ENCODE measurements around the gene FSIP1.

Gene FSIP1

DNA sequence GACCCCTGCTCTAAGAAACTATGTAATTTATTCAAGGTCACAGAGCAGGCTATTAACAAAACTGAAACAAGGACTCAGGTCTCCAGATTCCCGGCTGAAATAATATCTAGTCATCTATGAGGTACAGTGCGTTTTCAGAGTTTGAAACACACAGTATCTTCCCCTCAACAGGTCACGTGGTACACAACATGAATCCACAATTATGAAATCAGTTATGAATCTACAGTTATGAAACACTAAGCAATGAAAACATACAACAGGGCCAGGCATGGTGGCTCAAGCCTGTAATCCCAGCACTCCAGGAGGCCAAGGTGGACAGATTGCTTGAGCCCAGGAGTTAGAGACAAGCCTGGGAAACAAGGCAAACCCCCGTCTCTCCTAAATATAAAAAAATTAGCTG lies 72.7 kb downstream of the FSIP1 start:
- no peak for DNase-seq
- Histone ChIP-seq H3K4me1 (ENCODE audit: control insufficient read depth, insufficient read depth, low read length, poor library complexity, severe bottlenecking) (no peaks in the 10 kb centered on the region), H3K36me3 (ENCODE audit: control insufficient read depth, insufficient read depth, low read length) (no peaks in the 10 kb centered on the region), H3K4me3 (ENCODE audit: insufficient read depth, low read depth, low read length, poor library complexity, severe bottlenecking) (no peak overlapping the region), H3K9me3 (ENCODE audit: control insufficient read depth, low read length) (no peaks in the 10 kb centered on the region), H3K27ac (ENCODE audit: insufficient read depth, low read length, poor library complexity, severe bottlenecking) (no peak overlapping the region), H3K27me3 (replicated peaks; ENCODE audit: control insufficient read depth, insufficient read depth, low read length, poor library complexity, severe bottlenecking) (no peaks in the 10 kb centered on the region)

DNA sequence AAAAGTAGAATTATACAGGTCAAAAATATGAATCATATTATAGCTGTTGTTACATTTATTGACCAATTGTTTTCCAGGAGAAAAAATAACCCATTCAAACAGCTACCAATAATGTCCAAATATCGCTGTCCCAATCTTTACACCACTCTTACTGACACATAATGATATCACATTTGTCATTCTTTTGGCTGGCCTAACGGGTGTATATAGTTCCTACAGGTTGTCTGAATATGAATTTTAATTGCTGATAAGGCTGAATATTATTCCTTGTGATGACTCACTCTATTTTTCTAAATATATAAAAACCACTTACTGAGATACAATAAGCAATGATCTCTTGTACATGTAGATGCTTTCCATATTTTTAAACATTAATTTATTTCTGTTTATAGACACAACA lies 76.4 kb downstream of the FSIP1 start:
- H3K36me3 ChIP-seq (ENCODE audit: control insufficient read depth, insufficient read depth, low read length), result no peaks in the 10 kb centered on the region
- no peaks in the 10 kb centered on the region for H3K4me1 ChIP-seq (ENCODE audit: control insufficient read depth, insufficient read depth, low read length, poor library complexity, severe bottlenecking)
- no peaks in the 10 kb centered on the region for H3K9me3 ChIP-seq (ENCODE audit: control insufficient read depth, low read length)
- H3K27me3 ChIP-seq (replicated peaks; ENCODE audit: control insufficient read depth, insufficient read depth, low read length, poor library complexity, severe bottlenecking), result no peaks in the 10 kb centered on the region
- H3K4me3 ChIP-seq (ENCODE audit: insufficient read depth, low read depth, low read length, poor library complexity, severe bottlenecking), result no peak overlapping the region
- no peak for DNase-seq
- no peak overlapping the region for H3K27ac ChIP-seq (ENCODE audit: insufficient read depth, low read length, poor library complexity, severe bottlenecking)

DNA sequence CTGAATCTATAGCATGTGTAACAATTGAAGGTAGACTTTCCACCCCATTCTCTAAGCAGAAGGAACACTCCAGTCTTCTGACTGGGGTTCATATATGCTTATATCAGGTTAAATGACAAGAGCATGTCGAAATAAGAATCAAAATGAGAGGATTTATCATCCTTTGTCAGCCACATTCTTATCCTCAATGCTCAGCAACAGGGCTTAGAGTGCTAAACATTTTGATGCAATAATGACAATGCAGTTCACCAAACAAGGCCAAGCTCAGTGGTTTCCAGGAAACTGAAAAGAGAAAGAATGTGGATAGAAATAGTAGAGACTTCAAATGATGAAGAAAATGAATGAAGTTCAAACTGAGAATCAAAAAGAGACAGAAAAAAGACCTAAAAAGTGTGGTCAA lies 78.0 kb downstream of the FSIP1 start:
- no peaks in the 10 kb centered on the region for H3K36me3 ChIP-seq (ENCODE audit: control insufficient read depth, insufficient read depth, low read length)

DNA sequence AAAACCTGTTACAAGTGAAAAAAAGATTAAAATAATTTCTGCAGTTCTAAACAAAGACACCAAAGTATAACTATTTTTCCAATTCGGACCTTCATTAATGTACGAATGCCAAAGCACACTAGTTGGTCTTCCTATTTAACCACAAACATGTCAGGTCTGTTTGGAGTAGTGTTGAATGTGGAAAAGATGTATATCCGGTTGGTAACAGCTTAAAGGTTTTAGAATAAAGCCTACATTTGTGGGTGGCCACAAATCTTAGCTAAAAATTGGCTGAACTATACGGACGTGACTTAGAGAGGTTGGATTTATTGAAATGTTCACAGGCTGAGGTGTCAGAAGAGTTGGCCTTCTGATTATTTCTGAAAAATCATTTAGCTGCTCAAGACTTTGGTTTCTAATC lies 78.4 kb downstream of the FSIP1 start:
- Histone ChIP-seq H3K9me3 (ENCODE audit: control insufficient read depth, low read length) (no peaks in the 10 kb centered on the region), H3K4me3 (ENCODE audit: insufficient read depth, low read depth, low read length, poor library complexity, severe bottlenecking) (no peak overlapping the region), H3K4me1 (ENCODE audit: control insufficient read depth, insufficient read depth, low read length, poor library complexity, severe bottlenecking) (no peaks in the 10 kb centered on the region), H3K36me3 (ENCODE audit: control insufficient read depth, insufficient read depth, low read length) (no peaks in the 10 kb centered on the region), H3K27me3 (replicated peaks; ENCODE audit: control insufficient read depth, insufficient read depth, low read length, poor library complexity, severe bottlenecking) (no peaks in the 10 kb centered on the region), H3K27ac (ENCODE audit: insufficient read depth, low read length, poor library complexity, severe bottlenecking) (no peak overlapping the region)
- DNase-seq, result no peak

More for the DNA sequence above, 78.0 kb downstream of the FSIP1 start:
- H3K4me1 ChIP-seq (ENCODE audit: control insufficient read depth, insufficient read depth, low read length, poor library complexity, severe bottlenecking), result no peaks in the 10 kb centered on the region
- no peaks in the 10 kb centered on the region for H3K27me3 ChIP-seq (replicated peaks; ENCODE audit: control insufficient read depth, insufficient read depth, low read length, poor library complexity, severe bottlenecking)
- no peak for DNase-seq
- no peak overlapping the region for H3K4me3 ChIP-seq (ENCODE audit: insufficient read depth, low read depth, low read length, poor library complexity, severe bottlenecking)
- H3K27ac ChIP-seq (ENCODE audit: insufficient read depth, low read length, poor library complexity, severe bottlenecking), result no peak overlapping the region
- no peaks in the 10 kb centered on the region for H3K9me3 ChIP-seq (ENCODE audit: control insufficient read depth, low read length)

DNA sequence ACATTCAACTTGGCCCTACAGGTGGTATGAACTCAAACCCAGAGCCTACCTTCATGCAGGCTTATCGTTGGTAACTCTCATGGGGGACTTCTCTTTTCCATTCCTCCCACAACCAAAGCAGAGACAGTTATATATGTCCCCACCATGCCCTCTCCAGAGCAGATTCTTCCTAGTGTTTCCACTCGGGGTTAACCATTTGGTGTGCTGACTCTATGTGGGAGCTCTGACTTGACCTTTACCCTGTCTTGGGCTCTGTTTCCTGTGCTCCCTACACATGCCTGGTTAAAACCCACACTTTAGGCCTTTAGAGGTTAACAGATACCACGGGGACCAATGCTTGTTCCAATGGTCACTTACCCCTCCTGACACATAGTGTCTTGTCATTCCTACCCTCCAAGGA lies 80.7 kb downstream of the FSIP1 start:
- Histone ChIP-seq H3K4me1 (ENCODE audit: control insufficient read depth, insufficient read depth, low read length, poor library complexity, severe bottlenecking) (no peaks in the 10 kb centered on the region), H3K27me3 (replicated peaks; ENCODE audit: control insufficient read depth, insufficient read depth, low read length, poor library complexity, severe bottlenecking) (no peaks in the 10 kb centered on the region), H3K4me3 (ENCODE audit: insufficient read depth, low read depth, low read length, poor library complexity, severe bottlenecking) (no peak overlapping the region), H3K27ac (ENCODE audit: insufficient read depth, low read length, poor library complexity, severe bottlenecking) (no peak overlapping the region), H3K36me3 (ENCODE audit: control insufficient read depth, insufficient read depth, low read length) (no peaks in the 10 kb centered on the region), H3K9me3 (ENCODE audit: control insufficient read depth, low read length) (no peaks in the 10 kb centered on the region)
- DNase-seq, result no peak

DNA sequence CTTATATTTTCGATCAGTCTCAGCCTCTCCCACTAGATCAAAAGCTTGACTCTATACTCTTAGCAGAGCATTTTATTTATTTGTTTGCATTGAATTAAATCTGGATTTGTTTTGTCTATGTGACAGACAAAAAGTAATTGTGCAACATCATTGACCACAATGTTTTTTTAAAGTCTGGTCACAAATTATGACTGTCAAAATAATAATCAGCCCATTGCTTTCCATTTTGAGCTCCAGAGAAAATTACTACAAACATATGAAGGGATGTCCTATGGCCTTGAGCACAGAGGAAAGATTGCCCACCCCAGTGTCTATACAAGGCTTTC lies 82.3 kb downstream of the FSIP1 start:
- Histone ChIP-seq H3K4me1 (ENCODE audit: control insufficient read depth, insufficient read depth, low read length, poor library complexity, severe bottlenecking) (no peaks in the 10 kb centered on the region), H3K4me3 (ENCODE audit: insufficient read depth, low read depth, low read length, poor library complexity, severe bottlenecking) (no peak overlapping the region), H3K27me3 (replicated peaks; ENCODE audit: control insufficient read depth, insufficient read depth, low read length, poor library complexity, severe bottlenecking) (no peaks in the 10 kb centered on the region), H3K36me3 (ENCODE audit: control insufficient read depth, insufficient read depth, low read length) (no peaks in the 10 kb centered on the region), H3K9me3 (ENCODE audit: control insufficient read depth, low read length) (no peaks in the 10 kb centered on the region), H3K27ac (ENCODE audit: insufficient read depth, low read length, poor library complexity, severe bottlenecking) (no peak overlapping the region)
- DNase-seq, result no peak

DNA sequence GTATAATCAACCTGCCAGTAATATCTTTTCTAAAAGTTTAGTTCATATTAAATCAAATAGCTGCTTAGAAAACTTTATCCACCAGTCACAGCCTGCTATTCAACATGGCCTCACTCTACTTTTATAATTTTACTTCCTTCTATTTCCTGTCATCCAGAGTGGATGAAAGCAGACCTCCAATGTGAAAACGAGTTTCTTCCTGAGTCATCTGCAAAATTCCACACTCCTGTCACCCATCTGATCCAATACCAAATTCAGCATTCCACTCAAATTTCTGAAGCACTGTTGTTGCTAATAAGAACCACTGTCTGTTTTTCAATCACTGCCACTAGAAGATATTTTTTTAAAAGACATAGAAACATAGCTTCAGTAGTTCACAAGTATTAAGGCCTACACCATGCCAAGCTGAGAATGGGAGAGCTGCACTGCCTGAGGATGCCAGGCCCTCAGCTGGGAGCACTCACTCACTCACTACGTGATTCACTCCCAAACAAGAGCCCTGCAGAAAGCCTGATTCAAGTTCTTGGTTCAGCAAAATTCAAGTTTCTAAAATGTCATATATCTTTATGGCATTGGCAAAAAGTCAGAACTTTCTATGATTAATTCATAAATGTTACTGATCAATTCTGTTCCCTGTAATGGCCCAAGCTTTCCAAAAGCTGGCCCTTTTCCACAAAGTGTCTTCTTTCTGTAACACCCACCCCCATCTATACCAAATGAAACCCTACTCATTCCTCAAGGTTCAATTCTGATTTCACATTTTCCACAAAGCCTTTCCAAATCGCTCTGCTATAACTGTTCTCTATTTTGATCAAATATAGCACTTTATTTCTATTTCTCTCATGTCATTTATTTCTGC lies 82.9 kb downstream of the FSIP1 start:
- Histone ChIP-seq H3K4me1 (ENCODE audit: control insufficient read depth, insufficient read depth, low read length, poor library complexity, severe bottlenecking) (no peaks in the 10 kb centered on the region), H3K27me3 (replicated peaks; ENCODE audit: control insufficient read depth, insufficient read depth, low read length, poor library complexity, severe bottlenecking) (no peaks in the 10 kb centered on the region), H3K9me3 (ENCODE audit: control insufficient read depth, low read length) (no peaks in the 10 kb centered on the region), H3K36me3 (ENCODE audit: control insufficient read depth, insufficient read depth, low read length) (no peaks in the 10 kb centered on the region), H3K4me3 (ENCODE audit: insufficient read depth, low read depth, low read length, poor library complexity, severe bottlenecking) (no peak overlapping the region), H3K27ac (ENCODE audit: insufficient read depth, low read length, poor library complexity, severe bottlenecking) (no peak overlapping the region)
- no peak for DNase-seq

DNA sequence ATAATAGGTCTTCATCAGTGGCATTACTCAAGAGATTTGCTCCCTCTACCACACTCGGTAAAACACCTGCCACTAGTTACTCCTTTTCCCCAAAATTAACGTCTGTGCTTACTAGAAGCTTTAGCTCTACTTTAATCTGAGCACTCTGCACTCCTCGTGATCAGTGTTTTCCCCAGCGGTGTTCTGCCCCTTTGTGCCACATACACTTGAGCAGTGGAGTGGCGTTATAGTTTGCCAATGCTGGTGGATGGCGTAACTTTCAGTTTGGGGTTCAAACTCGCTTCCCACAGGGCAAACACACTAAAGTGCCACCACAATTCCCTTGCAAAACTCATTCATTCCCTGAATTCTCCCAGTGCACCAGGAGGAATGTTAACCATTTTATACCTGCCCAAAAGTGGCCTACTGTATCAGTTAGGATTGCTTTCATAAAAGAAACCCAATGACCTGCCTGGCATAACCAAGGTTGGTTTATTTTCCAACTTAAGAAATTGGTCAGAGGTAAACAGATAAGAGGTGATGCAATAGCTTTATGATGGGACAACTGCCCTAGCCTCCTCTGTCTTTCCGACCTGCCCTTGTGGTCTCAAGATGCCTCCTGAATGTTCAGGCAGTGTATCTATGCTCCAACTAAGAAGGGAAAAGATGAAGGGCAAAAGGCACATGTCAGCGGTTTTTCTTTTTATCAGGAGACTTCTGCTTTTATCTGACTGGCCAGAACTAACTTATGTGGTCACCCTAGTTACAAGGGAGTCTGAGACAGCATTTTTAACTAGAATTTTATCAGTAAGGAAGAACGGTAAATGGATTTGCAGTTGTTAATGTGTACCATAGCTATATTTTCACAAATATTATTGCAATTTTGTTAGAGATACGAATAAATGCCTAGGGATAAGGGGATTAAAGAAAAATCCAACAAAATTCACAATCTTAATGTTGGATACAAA lies 83.9 kb downstream of the FSIP1 start:
- Histone ChIP-seq H3K9me3 (ENCODE audit: control insufficient read depth, low read length) (no peaks in the 10 kb centered on the region), H3K27me3 (replicated peaks; ENCODE audit: control insufficient read depth, insufficient read depth, low read length, poor library complexity, severe bottlenecking) (no peaks in the 10 kb centered on the region), H3K27ac (ENCODE audit: insufficient read depth, low read length, poor library complexity, severe bottlenecking) (no peak overlapping the region), H3K36me3 (ENCODE audit: control insufficient read depth, insufficient read depth, low read length) (no peaks in the 10 kb centered on the region), H3K4me3 (ENCODE audit: insufficient read depth, low read depth, low read length, poor library complexity, severe bottlenecking) (no peak overlapping the region), H3K4me1 (ENCODE audit: control insufficient read depth, insufficient read depth, low read length, poor library complexity, severe bottlenecking) (no peaks in the 10 kb centered on the region)
- no peak for DNase-seq

DNA sequence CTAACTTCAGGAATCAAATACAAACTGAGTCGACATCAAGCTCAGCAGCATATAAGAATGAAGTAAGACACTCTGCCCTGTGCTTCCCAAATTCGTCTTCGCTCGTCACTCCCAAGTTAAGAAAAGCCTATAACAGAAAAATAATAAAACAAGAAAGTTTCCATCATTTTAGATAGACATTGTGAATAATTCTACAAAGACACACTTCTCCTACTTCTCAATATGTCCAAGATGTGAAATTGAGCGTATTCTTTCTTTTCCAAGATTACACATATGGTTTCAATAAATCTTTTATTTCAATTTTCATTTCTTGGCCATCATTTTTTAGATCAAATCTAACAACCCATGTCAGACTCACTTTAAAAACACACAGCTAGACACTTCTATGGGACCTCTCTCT lies 85.1 kb downstream of the FSIP1 start:
- Histone ChIP-seq H3K27me3 (replicated peaks; ENCODE audit: control insufficient read depth, insufficient read depth, low read length, poor library complexity, severe bottlenecking) (no peaks in the 10 kb centered on the region), H3K9me3 (ENCODE audit: control insufficient read depth, low read length) (no peaks in the 10 kb centered on the region), H3K27ac (ENCODE audit: insufficient read depth, low read length, poor library complexity, severe bottlenecking) (no peak overlapping the region), H3K36me3 (ENCODE audit: control insufficient read depth, insufficient read depth, low read length) (no peaks in the 10 kb centered on the region), H3K4me3 (ENCODE audit: insufficient read depth, low read depth, low read length, poor library complexity, severe bottlenecking) (no peak overlapping the region), H3K4me1 (ENCODE audit: control insufficient read depth, insufficient read depth, low read length, poor library complexity, severe bottlenecking) (no peaks in the 10 kb centered on the region)
- no peak for DNase-seq

DNA sequence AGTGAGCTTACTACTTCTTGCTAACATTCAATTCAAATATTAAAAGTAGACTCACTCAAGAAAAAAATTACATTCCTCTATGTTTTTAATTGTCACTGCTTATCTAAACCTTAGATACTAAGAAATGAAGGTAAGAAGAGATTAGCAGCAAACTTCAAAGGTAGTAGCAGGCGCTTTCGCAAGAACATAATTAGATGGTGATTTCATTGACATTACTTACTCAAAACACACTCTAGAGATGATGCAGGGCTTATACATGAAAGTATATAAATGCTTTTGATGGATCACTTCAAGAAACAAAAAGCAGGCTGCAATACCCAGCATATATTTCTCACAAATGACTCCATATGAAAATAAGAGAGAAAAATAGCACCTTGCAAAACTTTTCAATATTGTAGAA lies 86.8 kb downstream of the FSIP1 start:
- Histone ChIP-seq H3K9me3 (ENCODE audit: control insufficient read depth, low read length) (no peaks in the 10 kb centered on the region), H3K4me1 (ENCODE audit: control insufficient read depth, insufficient read depth, low read length, poor library complexity, severe bottlenecking) (no peaks in the 10 kb centered on the region), H3K27ac (ENCODE audit: insufficient read depth, low read length, poor library complexity, severe bottlenecking) (no peak overlapping the region), H3K36me3 (ENCODE audit: control insufficient read depth, insufficient read depth, low read length) (no peaks in the 10 kb centered on the region), H3K4me3 (ENCODE audit: insufficient read depth, low read depth, low read length, poor library complexity, severe bottlenecking) (no peak overlapping the region), H3K27me3 (replicated peaks; ENCODE audit: control insufficient read depth, insufficient read depth, low read length, poor library complexity, severe bottlenecking) (no peaks in the 10 kb centered on the region)
- DNase-seq, result no peak
